Activated CD4-positive, CD25-positive, alpha-beta regulatory T cell treated with anti-CD3 and anti-CD28 coated beads, Interleukin-2, amount 50 U/mL, for 72 hours (primary cell): ENCODE results near the gene CCDC86.

ENCODE experiments used
- DNase-seq: peaks from one replicate; pipeline ENCODE4 v3.0.0; 2021

CCDC86 gene

GRCh38 chr11:60831501-60832079 lies 10.3 kb upstream of the CCDC86 start:
- DNase-seq = no peak

- no peak for DNase-seq
Measured at GRCh38 chr11:60834742-60835533, 7.0 kb upstream of the CCDC86 start.

- no peak for DNase-seq
Measured at GRCh38 chr11:60835534-60835846, 6.4 kb upstream of the CCDC86 start.

GRCh38 chr11:60836866-60837515 lies 4.9 kb upstream of the CCDC86 start:
- DNase-seq = no peak

GRCh38 chr11:60838132-60838531 lies 3.8 kb upstream of the CCDC86 start:
- no peak for DNase-seq

GRCh38 chr11:60840470-60841430 lies 1.2 kb upstream of the CCDC86 start:
- no peak for DNase-seq

GRCh38 chr11:60842668-60843600 lies 1.0 kb downstream of the CCDC86 start:
- DNase-seq = no peak

GRCh38 chr11:60844045-60844869 lies 2.3 kb downstream of the CCDC86 start:
- no peak for DNase-seq

GRCh38 chr11:60844870-60845221 lies 2.9 kb downstream of the CCDC86 start:
- DNase-seq = no peak

GRCh38 chr11:60845338-60845737 lies 3.4 kb downstream of the CCDC86 start:
- DNase-seq = no peak

- DNase-seq = no peak
Measured at GRCh38 chr11:60847281-60847680, 5.4 kb downstream of the CCDC86 start.

GRCh38 chr11:60847896-60848295 lies 6.0 kb downstream of the CCDC86 start:
- DNase-seq = no peak

- DNase-seq = no peak
Measured at GRCh38 chr11:60848714-60849151, 6.8 kb downstream of the CCDC86 start.

GRCh38 chr11:60849641-60850520 lies 8.0 kb downstream of the CCDC86 start:
- DNase-seq = no peak

GRCh38 chr11:60851327-60852104 lies 9.6 kb downstream of the CCDC86 start:
- no peak for DNase-seq

- no peak for DNase-seq
Measured at GRCh38 chr11:60852117-60852981, 10.4 kb downstream of the CCDC86 start.

GRCh38 chr11:60852982-60853950 lies 11.4 kb downstream of the CCDC86 start:
- no peak for DNase-seq
